HG03457 (cell line): ENCODE measurements around the gene CTR9.

Experiments
- ATAC-seq: cut with Tn5 transposase; IDR thresholded peaks from one replicate; pipeline ENCODE4 v1.9.1; 2021; ENCODE audit warnings: moderate number of reproducible peaks; ENCODE audit not compliant: unreplicated experiment

CTR9 gene

DNA sequence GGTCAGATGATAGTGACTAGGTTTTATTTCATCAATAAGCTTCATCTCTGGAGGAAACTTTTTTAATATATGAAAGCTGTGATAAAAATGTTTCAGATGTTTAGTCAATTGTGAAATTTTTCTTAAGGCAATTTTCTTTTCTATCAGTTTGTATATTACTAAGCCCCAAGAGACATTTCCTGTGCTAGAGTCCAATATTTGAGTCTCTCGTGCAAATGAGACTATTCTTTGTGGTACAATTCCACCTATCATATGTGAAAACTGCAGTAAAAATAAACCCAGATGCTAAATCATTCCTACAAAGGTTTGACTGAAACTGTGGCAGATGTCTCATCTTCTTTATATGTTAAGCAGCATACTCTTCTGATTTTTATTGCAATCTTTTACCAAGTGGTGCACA, 28.0 kb downstream of the CTR9 start:
- ATAC-seq, result no peak

DNA sequence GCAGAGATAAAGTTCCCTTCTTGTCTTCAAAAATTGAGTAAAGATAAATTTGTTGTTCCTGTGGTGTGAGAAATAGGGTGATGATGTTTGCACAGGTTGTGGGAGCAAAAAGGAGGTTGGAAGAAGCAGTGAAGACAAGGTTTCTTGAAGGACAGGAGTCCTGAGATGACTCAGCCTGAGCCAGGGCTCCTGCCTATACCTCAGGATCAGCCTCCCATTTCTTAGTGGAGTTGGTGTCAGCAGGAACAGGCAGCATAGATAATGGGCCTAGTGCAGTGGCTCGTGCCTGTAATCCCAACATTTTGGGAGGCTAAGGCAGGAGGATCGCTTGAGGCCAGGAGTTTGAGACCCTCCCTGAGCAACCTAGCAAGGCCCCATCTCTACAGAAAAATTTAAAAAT, 29.0 kb downstream of the CTR9 start:
- ATAC-seq, result no peak

- no peak for ATAC-seq
Measured at GRCh38 chr11:10784232-10785145, 33.4 kb downstream of the CTR9 start.

GRCh38 chr11:10785146-10785474, 34.1 kb downstream of the CTR9 start:
- no peak for ATAC-seq

GRCh38 chr11:10786451-10786850, 35.4 kb downstream of the CTR9 start:
- no peak for ATAC-seq

- ATAC-seq, result peak; percentile 72
Measured at GRCh38 chr11:10792385-10793068, 41.5 kb downstream of the CTR9 start.

DNA sequence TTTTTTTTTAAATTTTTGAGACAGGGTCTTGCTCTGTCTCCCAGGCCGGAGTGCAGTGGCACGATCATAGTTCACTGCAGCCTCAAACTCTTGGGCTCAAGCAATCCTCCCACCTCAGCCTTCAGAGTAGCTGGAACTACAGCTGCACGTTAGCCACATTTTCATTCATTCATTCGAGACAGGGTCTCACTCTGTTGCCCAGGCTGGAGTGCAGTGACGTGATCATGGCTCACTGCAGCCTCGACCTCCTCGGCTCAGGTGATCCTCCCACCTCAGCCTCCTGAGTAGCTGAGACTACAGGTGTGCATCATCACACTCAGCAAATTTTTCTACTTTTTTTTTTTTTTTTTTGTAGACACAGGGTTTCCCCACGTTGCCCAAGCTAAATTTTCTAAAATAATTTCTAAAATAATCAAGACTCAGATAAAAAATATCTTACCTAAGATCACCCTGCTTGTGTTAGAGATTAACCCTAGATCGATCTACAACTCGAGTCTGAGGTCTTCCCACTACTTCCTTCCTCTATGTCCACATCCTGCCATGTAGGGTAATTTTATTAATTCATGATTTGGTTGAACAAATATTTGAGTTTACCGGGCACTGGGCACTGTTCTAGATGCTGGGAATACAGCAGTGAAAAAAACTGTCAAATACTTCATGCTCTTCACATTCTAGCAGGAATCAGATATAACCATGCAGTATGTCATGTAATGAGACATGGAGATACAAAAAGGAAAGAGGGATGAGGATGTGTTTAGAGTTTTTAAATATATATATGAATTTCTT, 42.6 kb downstream of the CTR9 start:
- no peak for ATAC-seq

DNA sequence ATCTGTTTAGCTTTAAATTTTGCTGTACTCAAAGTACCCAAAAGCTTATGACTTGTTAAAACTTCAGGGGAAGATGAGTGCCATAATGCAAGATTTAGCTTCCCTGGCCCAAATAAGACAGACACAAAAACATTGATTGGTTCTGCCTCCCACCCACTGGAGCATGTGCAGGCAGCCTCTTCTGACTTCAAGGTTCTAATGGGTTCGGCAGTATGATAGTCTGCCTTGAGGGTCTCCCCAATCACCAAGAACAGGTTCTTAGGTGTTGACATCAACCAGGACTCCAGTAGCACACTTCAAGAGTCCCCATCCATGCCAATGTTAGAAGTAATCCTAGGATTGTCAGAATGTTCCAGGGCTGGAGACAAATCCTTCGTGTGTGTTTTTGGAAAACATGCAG, 45.1 kb downstream of the CTR9 start:
- no peak for ATAC-seq

DNA sequence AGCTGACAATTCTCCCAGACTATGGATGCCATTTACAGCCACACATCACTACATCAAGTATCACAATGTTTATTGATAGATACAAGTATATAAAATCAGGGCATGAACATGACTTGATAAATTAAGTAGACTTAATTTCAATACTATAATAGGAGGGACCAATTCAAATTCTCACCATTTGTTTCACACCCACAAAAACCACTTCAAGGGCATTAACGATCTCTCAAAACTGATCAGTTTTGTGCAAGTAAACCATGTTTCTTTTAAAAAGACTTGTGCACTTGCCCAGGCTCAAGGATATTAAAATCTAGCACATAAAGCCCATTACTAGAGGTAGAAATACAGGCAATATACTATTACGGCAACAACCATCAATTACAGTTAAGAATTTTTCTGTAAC, 46.0 kb downstream of the CTR9 start:
- ATAC-seq, result no peak

GRCh38 chr11:10797531-10797930, 46.5 kb downstream of the CTR9 start:
- ATAC-seq, result no peak

DNA sequence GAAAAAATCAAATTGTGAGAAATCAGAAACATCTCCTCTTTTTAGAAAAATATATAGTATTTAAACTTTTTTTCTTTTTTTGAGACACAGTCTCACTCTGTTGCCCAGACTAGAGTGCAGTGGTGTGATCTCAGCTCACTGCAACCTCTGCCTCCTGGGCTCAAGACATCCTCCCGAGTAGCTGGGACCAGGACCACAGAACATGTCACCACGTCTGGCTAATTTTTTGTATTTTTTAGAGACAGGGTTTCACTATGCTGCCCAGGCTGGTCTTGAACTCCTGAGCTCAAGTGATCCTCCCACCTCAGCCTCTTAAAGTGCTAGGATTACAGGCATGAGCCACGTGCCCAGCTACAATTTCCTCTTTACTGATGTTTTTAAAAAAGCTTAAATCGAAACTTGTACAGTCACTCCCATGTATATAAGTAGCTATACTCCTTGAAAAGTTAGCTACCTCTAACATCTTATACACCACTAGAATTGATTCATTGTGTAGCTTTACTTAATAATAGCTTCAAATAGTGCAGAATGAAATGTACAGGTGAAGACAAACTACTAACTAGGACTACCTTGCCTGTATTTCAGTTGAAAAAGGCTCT, 47.4 kb downstream of the CTR9 start:
- ATAC-seq, result no peak

DNA sequence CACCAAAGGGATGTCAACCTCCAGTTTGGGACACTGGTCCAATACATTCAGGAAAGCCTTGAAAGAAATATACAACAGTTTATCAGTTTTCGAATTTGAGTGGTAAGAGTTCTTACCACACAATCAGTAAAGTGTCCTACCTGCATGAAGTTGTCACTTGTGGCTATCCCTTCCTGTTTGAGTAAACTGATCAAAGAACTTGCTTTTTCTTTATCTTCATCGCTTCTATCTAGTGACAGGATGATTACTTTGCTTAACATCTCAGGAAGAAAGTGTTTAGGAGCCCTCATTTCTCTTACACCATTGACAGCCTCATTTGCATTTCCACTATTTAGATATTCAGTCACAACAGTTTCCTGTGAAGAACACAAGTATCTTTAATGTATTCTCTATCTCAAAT, 49.2 kb downstream of the CTR9 start:
- ATAC-seq, result no peak

DNA sequence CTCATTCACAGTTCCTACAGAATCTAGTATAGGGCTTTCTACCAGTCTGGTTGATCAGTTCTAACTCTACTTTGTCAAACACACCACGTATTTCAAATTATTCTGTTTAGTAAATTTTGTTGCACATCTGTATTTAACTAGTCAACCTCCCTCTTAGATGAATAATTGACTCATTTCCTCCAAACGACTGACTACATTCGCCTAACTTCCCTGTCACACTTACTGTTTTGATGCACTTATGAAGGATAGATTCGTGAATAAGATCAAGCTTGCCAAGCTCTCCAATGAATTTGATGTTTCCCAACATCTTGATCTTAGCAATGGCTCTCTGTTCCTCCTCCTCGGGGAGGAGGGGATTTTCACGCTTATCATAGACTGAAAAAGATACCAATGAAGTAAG, 52.6 kb downstream of the CTR9 start:
- no peak for ATAC-seq

DNA sequence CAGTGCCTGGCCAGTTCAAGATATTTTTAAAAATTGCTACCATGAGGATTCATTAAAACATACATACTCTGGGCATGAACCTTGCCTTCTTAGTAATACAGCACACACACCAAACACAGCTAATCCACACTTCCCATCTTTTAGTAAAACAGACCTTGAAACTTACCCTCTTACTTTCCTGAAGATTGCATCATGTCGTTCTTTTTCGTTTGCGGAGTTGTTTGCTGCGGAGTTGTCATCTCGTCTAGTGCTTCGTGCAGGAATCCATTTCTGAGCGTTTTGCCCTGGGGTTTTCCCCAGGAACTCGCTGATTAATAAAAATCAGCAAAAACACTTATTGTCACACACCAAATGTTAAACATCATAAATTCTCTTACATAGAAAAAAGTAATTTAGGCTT, 54.7 kb downstream of the CTR9 start:
- ATAC-seq, result no peak

DNA sequence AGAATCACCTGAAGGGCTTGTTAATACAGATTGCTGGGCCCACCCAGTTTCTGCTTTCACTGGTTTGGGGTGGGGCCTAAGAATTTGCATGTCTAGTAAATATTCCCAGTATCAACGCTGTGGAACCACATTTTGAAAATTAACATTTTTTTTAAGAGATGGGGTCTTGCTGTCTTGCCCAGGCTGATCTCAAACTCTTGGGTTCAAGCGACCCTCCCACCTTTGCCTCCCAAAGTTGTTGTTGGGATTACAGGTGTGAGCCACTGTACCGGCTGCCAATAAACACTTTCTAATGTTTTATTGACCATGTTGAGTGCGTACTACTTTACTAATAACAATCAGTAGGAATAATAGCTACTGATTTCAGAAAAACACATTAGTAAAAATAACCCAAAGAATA, 55.2 kb downstream of the CTR9 start:
- ATAC-seq, result no peak

DNA sequence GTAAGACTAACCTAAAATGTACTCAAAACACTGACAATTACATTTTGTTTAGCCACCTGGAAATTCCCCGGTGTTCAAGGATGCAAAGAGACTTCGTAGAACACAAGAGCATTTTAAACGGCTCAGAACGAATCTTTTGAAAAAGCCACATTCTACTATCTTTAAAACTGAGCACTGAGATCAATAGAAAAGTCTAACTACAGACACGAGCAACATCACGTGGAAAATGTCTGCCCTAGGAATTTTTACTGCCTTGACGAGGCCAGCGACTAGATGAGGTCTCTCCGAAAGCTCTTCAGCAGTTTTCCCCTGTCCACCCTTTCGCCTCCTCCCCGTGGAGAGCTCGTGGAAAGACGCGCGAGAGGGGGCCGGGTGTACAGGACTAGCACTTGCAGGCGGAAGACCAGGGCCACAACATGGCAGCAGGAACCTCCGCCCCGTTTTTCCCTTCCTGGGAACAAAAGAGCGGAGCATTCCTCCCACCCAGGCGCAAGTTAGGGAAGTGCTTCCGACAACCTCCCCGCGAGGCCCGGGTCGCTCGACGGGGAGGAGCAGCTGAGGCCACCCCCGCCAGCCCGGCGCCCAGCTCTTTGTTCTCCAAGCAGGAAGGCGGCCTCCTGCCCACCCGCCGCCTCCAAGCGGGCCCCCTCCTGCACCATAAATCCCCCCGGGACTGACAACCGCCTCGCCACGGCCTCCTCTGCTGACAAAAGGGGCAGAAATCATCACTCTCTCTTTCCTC, 56.6 kb downstream of the CTR9 start:
- peak; percentile 2 for ATAC-seq

GRCh38 chr11:10808235-10808552, 57.1 kb downstream of the CTR9 start:
- ATAC-seq, result peak; percentile 2

GRCh38 chr11:10808553-10809372, 57.7 kb downstream of the CTR9 start, which contains the start of gene EIF4G2:
Gene EIF4G2, minus strand, starts transcription at chr11:10808926.
- ATAC-seq, result peak; percentile 89

GRCh38 chr11:10809373-10810160, 58.5 kb downstream of the CTR9 start:
- ATAC-seq, result peak; percentile 21
